Bronchial epithelial cell (primary cell): ENCODE data around the gene ABCD2. TPM values are rescaled to one million over a fixed set of nuclear protein-coding genes. Genes with fewer than 3 reads are reported as not detected.
"Not testable (repeated sequence)": the region's sequence is repeated elsewhere in the genome, so short reads cannot be mapped to it uniquely, and the experiment has no call there.

Source experiments
- DNase-seq: peaks from one replicate; pipeline ENCODE4 v3.0.0-alpha.2; 2010; ENCODE audit warnings: low read depth
- FAIRE-seq: peaks from 2 replicates; lab custom pipeline; 2011; peaks lifted over from hg19 to GRCh38; lab: Jason Lieb, UNC
- H3K27me3 ChIP-seq: 2 replicates; pipeline ENCODE4 v1.5.1; 2011; ENCODE audit warnings: low read length; ENCODE audit not compliant: control insufficient read depth, insufficient read depth
- H3K36me3 ChIP-seq: 2 replicates; pipeline ENCODE4 v1.5.1; 2011; ENCODE audit warnings: low read length; ENCODE audit not compliant: control insufficient read depth, insufficient read depth
- H3K4me3 ChIP-seq: 2 replicates; pipeline ENCODE4 v1.5.1; 2011; ENCODE audit warnings: mild to moderate bottlenecking, low read depth, low read length, control low read depth
- CTCF ChIP-seq: IDR thresholded peaks from 2 replicates; pipeline ENCODE4 v1.5.1; 2011; ENCODE audit warnings: mild to moderate bottlenecking, moderate library complexity, low read length, control low read depth, inconsistent platforms; ENCODE audit not compliant: insufficient read depth, severe bottlenecking
- total RNA-seq: library from RNA; depleted of rRNA; stranded (reverse); fragments of >200 nt; gene quantifications from 2 replicates; pipeline ENCODE4 v1.2.1, GENCODE V29; 2014

ABCD2 gene
- total RNA-seq, 1 donor from 2014 or later = not detected

- no peak for DNase-seq
- no peaks in the 10 kb centered on the region for H3K36me3 ChIP-seq
- TF ChIP-seq CTCF = no peak
- H3K4me3 ChIP-seq = no peak overlapping the region
- no peaks in the 10 kb centered on the region for H3K27me3 ChIP-seq
- FAIRE-seq = no peak
Measured at GRCh38 chr12:39626033-39626814, 6.6 kb upstream of the ABCD2 start.

GRCh38 chr12:39623919-39624318, 4.3 kb upstream of the ABCD2 start:
- peak; percentile 83 for DNase-seq
- H3K27me3 ChIP-seq = no peaks in the 10 kb centered on the region
- no peak for FAIRE-seq
- no peak for TF ChIP-seq CTCF
- no peak overlapping the region for H3K4me3 ChIP-seq
- H3K36me3 ChIP-seq = no peaks in the 10 kb centered on the region

GRCh38 chr12:39623160-39623559, 3.6 kb upstream of the ABCD2 start:
- FAIRE-seq, DNase-seq, H3K27me3 ChIP-seq: not testable (repeated sequence)

GRCh38 chr12:39622306-39622705, 2.7 kb upstream of the ABCD2 start:
- no peaks in the 10 kb centered on the region for H3K36me3 ChIP-seq
- no peaks in the 10 kb centered on the region for H3K27me3 ChIP-seq
- no peak for DNase-seq
- no peak for FAIRE-seq
- TF ChIP-seq CTCF = no peak
- no peak overlapping the region for H3K4me3 ChIP-seq

More at GRCh38 chr12:39623160-39623559, 3.6 kb upstream of the ABCD2 start:
- H3K4me3 ChIP-seq, H3K36me3 ChIP-seq: not testable (repeated sequence)

GRCh38 chr12:39621670-39622069, 2.1 kb upstream of the ABCD2 start:
- FAIRE-seq (no peak), DNase-seq (no peak)
- no peaks in the 10 kb centered on the region for H3K36me3 ChIP-seq
- TF ChIP-seq CTCF = no peak
- H3K27me3 ChIP-seq = no peaks in the 10 kb centered on the region
- H3K4me3 ChIP-seq = no peak overlapping the region

- FAIRE-seq = no peak
Measured at GRCh38 chr12:39620659-39621658, 1.4 kb upstream of the ABCD2 start.

More at GRCh38 chr12:39620659-39621658, 1.4 kb upstream of the ABCD2 start:
- no peak for TF ChIP-seq CTCF
- H3K27me3 ChIP-seq = no peaks in the 10 kb centered on the region
- no peaks in the 10 kb centered on the region for H3K36me3 ChIP-seq
- DNase-seq = no peak
- H3K4me3 ChIP-seq = no peak overlapping the region
